GM12864 (cell line): Measurements from ENCODE around the gene PRAMEF20.
"Not testable (repeated sequence)": the region's sequence is repeated elsewhere in the genome, so short reads cannot be mapped to it uniquely, and the experiment has no call there.

ENCODE experiments used
- DNase-seq: peaks from one replicate; pipeline ENCODE4 v3.0.0-alpha.2; 2011; ENCODE audit warnings: low read depth
- H3K4me3 ChIP-seq: 2 replicates; pipeline ENCODE4 v1.5.1; 2011; ENCODE audit warnings: mild to moderate bottlenecking, low read depth, low read length, control low read depth
- CTCF ChIP-seq: IDR thresholded peaks from 2 replicates; pipeline ENCODE4 v1.5.1; 2011; ENCODE audit warnings: low read depth, mild to moderate bottlenecking, moderate library complexity, low read length, control low read depth, inconsistent platforms; ENCODE audit errors: missing control alignments

The PRAMEF20 gene

GRCh38 chr1:13432251-13432650, 22.0 kb downstream of the PRAMEF20 start:
- no peak for TF ChIP-seq CTCF
- no peak for DNase-seq
- no peak overlapping the region for H3K4me3 ChIP-seq

- DNase-seq, H3K4me3 ChIP-seq: not testable (repeated sequence)
These were observed 23.6 kb downstream of the PRAMEF20 start for GRCh38 chr1:13433694-13434358.

GRCh38 chr1:13435458-13435857, 25.2 kb downstream of the PRAMEF20 start:
- no peak for TF ChIP-seq CTCF
- no peak overlapping the region for H3K4me3 ChIP-seq
- no peak for DNase-seq

- not testable (repeated sequence) for DNase-seq, H3K4me3 ChIP-seq
These were observed 29.0 kb downstream of the PRAMEF20 start for GRCh38 chr1:13439104-13439783.

- no peak for TF ChIP-seq CTCF
- no peak for DNase-seq
- H3K4me3 ChIP-seq = no peak overlapping the region
These were observed 33.2 kb downstream of the PRAMEF20 start for GRCh38 chr1:13443335-13443979.

GRCh38 chr1:13450204-13450603, 40.0 kb downstream of the PRAMEF20 start:
- DNase-seq = no peak
- H3K4me3 ChIP-seq = no peak overlapping the region
- TF ChIP-seq CTCF = no peak

- DNase-seq = no peak
- TF ChIP-seq CTCF = no peak
- no peak overlapping the region for H3K4me3 ChIP-seq
These were observed 41.2 kb downstream of the PRAMEF20 start for GRCh38 chr1:13451399-13451965.
